Kidney (tissue), 14 donors: Measurements from ENCODE around the gene AGPS. TPM values are rescaled to one million over a fixed set of nuclear protein-coding genes. Genes with fewer than 3 reads are reported as not detected.

Experiments
- DNase-seq, 5 donors: peaks; one replicate each; pipeline ENCODE4 v3.0.0-alpha.2; 2013 to 2020
- FAIRE-seq: peaks from 2 replicates; lab custom pipeline; 2012; peaks lifted over from hg19 to GRCh38; lab: Jason Lieb, UNC
- H3K27ac ChIP-seq, 2 donors: one replicate each; pipeline ENCODE4 v1.7.0; 2013; ENCODE audit warnings: low read depth in 2 of 2, low read length in 2 of 2, inconsistent platforms in 1 of 2
- H3K27me3 ChIP-seq: one replicate; pipeline ENCODE4 v1.7.1; 2013; ENCODE audit warnings: low read length, inconsistent platforms; ENCODE audit not compliant: control insufficient read depth, insufficient read depth
- H3K36me3 ChIP-seq, 3 donors: one replicate each; pipeline versions ENCODE4 v1.7.0 to v1.7.1; 2013; ENCODE audit warnings: low read length in 3 of 3, control low read depth in 1 of 3, inconsistent platforms in 1 of 3; ENCODE audit not compliant: insufficient read depth in 3 of 3, control insufficient read depth in 2 of 3
- H3K4me1 ChIP-seq, 3 donors: one replicate each; pipeline versions ENCODE4 v1.7.0 to v1.7.1; 2013; ENCODE audit warnings: low read length in 3 of 3, inconsistent platforms in 1 of 3, low read depth in 1 of 3; ENCODE audit not compliant: control insufficient read depth in 2 of 3, insufficient read depth in 2 of 3
- H3K4me3 ChIP-seq, 3 donors: one replicate each; pipeline versions ENCODE4 v1.7.0 to v1.8.1; 2013; ENCODE audit warnings: low read length in 3 of 3, control low read depth in 1 of 3, inconsistent platforms in 1 of 3
- H3K9ac ChIP-seq, 3 donors: one replicate each; pipeline versions ENCODE4 v1.7.0 to v1.7.1; 2013; ENCODE audit warnings: low read length in 3 of 3, control low read depth in 1 of 3, inconsistent platforms in 1 of 3
- H3K9me3 ChIP-seq, 3 donors: one replicate each; pipeline versions ENCODE4 v1.7.0 to v1.7.1; 2013; ENCODE audit warnings: low read length in 3 of 3, control low read depth in 1 of 3, inconsistent platforms in 1 of 3; ENCODE audit not compliant: control insufficient read depth in 2 of 3, insufficient read depth in 1 of 3
- intact Hi-C: fragments of 100-400 bp; cut with DNase I; formaldehyde crosslinking; loops from one replicate; pipeline ENCODE4 v1.11.1; 2022
- polyA plus RNA-seq: library from polyadenylated mRNA; stranded (reverse); fragments of 350-450 nt; fragmentation: Illumina TruSeq; extraction: RNeasy Lipid Tissue Mini Kit (QIAGEN cat#74804); gene quantifications from one replicate; pipeline ENCODE4 v1.2.3, GENCODE V29; 2014; ENCODE audit warnings: low read depth, low replicate concordance; ENCODE audit not compliant: insufficient read depth
- total RNA-seq: library from RNA; stranded (reverse); fragmentation: NEBNext Ultra II Directional; extraction: Animal tissue kit (Norgen Biotek cat#: 25700); gene quantifications from one replicate; pipeline ENCODE4 v1.2.1, GENCODE V29; 2021
- TF ChIP-seq, protein P1 (sequence below): IDR thresholded peaks from 3 replicates; pipeline ENCODE4 v1.5.1; 2012; ENCODE audit warnings: mild to moderate bottlenecking, moderate library complexity, borderline replicate concordance; ENCODE audit not compliant: insufficient read depth; ENCODE audit errors: extremely low read depth
- donor health status: control.
- donor health status: control.
- donor health status: control.
- donor health status: control.
- donor health status: control.
- donor health status: DM: yes; HTN: yes; CAD: no.
- donor health status: Normal renal cell carcinoma (clear cell type).

The AGPS gene
- total and polyA plus RNA-seq, 2 donors from 2014 or later, result 7.9 to 45.7 TPM

DNA sequence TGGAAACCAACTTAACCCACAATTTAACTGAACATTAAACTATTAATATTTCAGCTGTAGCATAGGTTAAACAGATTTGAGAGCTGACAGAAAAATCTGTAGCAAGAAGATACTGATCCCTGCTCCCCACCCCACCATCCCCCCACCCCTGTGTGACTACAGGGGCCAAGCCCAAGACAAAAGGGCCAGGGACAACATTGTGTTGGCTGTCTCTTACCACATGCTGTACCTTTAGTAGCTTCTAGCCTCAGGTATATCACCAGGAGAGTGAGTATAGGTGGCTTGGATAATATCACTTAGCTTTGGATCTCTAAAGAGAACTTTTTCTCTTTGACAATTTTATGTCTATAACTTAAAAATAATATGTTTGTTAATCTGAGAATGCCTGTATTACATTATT, 140.7 kb downstream of the AGPS start:
- FAIRE-seq (no peak), DNase-seq (no peak)
- Histone ChIP-seq H3K4me3 (no peak overlapping the region), H3K9me3 (no peaks in the 10 kb centered on the region), H3K27ac (no peak overlapping the region), H3K36me3 (no peaks in the 10 kb centered on the region), H3K4me1 (no peaks in the 10 kb centered on the region), H3K9ac (no peak overlapping the region), H3K27me3 (no peaks in the 10 kb centered on the region)
- TF ChIP-seq, protein P1, sequence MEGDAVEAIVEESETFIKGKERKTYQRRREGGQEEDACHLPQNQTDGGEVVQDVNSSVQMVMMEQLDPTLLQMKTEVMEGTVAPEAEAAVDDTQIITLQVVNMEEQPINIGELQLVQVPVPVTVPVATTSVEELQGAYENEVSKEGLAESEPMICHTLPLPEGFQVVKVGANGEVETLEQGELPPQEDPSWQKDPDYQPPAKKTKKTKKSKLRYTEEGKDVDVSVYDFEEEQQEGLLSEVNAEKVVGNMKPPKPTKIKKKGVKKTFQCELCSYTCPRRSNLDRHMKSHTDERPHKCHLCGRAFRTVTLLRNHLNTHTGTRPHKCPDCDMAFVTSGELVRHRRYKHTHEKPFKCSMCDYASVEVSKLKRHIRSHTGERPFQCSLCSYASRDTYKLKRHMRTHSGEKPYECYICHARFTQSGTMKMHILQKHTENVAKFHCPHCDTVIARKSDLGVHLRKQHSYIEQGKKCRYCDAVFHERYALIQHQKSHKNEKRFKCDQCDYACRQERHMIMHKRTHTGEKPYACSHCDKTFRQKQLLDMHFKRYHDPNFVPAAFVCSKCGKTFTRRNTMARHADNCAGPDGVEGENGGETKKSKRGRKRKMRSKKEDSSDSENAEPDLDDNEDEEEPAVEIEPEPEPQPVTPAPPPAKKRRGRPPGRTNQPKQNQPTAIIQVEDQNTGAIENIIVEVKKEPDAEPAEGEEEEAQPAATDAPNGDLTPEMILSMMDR, result no peak
- intact Hi-C loops, result no loop called here

DNA sequence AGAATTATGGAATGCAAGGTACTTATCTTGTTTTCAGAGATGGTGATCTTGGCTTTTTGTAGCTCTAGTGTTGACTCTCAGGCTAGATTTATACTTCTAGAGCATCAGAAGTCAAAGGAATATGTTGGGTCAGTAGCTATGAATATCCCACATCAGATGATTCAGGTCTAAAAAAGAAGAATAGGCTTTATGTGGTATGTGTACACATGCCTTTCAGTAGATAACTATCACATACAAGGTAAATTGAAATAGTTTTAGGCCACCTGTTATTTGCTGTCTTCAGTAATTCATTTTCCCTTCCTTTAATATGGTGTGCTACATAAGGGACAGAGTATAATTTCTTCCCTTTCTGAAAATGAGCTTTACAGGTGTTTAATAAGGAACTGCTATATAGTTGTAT, 142.4 kb downstream of the AGPS start:
- FAIRE-seq (no peak), DNase-seq (no peak)
- TF ChIP-seq, protein P1, result no peak
- intact Hi-C loops, result no loop called here
- no peaks in the 10 kb centered on the region for H3K27me3 ChIP-seq
- no peaks in the 10 kb centered on the region for H3K4me1 ChIP-seq
- no peak overlapping the region for H3K9ac ChIP-seq
- no peak overlapping the region for H3K27ac ChIP-seq
- no peaks in the 10 kb centered on the region for H3K36me3 ChIP-seq
- no peak overlapping the region for H3K4me3 ChIP-seq
- no peaks in the 10 kb centered on the region for H3K9me3 ChIP-seq

DNA sequence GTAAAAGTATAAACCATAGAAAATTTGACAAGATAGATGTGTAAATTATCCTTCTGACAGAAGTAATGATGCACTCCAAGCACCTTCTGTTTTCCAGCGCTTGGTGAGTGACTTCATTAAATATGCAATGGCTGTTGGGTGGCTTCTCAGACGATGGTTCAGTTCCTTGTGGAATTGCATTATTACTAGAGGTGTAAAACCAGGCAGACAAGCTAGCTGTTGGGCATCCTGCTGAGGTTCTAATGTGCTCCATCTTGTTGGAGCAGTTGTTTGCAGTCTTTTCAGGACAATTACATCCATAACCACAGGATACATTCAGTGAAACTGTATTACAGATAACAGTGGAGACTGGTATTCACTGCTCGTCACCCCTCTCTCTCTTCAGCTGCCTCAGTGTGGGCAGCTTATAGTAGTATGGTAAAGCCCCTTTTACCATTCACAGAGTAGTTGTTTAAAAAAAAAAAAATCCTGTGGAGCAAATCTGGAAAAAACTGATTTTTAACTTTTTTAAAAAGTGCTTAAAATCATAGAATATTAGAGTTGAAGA, 143.5 kb downstream of the AGPS start:
- H3K9me3 ChIP-seq, result no peaks in the 10 kb centered on the region
- no peaks in the 10 kb centered on the region for H3K27me3 ChIP-seq
- H3K9ac ChIP-seq, result no peak overlapping the region
- intact Hi-C loops, result no loop called here
- DNase-seq, result no peak
- TF ChIP-seq, protein P1, result no peak
- no peaks in the 10 kb centered on the region for H3K4me1 ChIP-seq
- no peak overlapping the region for H3K4me3 ChIP-seq
- no peak overlapping the region for H3K27ac ChIP-seq
- no peak for FAIRE-seq
- no peaks in the 10 kb centered on the region for H3K36me3 ChIP-seq

DNA sequence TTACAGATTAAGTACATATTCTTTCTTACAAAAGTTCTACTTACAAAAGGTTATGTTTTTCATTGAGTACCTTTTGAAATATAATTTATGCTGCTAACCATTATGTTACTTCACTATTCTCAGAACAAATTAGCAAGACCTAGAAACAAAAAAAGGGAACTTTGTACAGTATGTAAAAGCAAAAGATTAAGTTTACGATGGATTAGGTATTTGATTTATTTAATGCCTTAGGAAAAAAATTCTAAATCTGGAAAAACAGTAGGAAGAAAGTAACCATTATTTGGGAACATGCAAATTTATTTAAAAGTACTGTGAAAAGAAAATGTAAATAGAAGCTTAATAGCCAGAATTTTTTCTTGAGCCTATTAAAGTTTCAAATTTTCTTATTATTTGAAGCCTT, 144.6 kb downstream of the AGPS start:
- peak; percentile 50 for FAIRE-seq
- TF ChIP-seq, protein P1, result no peak
- no peak overlapping the region for H3K27ac ChIP-seq
- no peaks in the 10 kb centered on the region for H3K27me3 ChIP-seq
- no peak overlapping the region for H3K9ac ChIP-seq
- no peaks in the 10 kb centered on the region for H3K36me3 ChIP-seq
- no peak overlapping the region for H3K4me3 ChIP-seq
- no peaks in the 10 kb centered on the region for H3K9me3 ChIP-seq
- DNase-seq, result no peak
- intact Hi-C loops, result no loop called here
- no peaks in the 10 kb centered on the region for H3K4me1 ChIP-seq
